HCT116 (cell line): ENCODE results near the gene CCL21.

ENCODE experiments used
- ATF3 ChIP-seq: IDR thresholded peaks from 2 replicates; pipeline ENCODE4 v1.6.1; 2012
- POLR2A ChIP-seq: IDR thresholded peaks from 2 replicates; pipeline ENCODE4 v1.7.0; 2011; ENCODE audit warnings: borderline replicate concordance; ENCODE audit not compliant: insufficient read depth, insufficient read length; ENCODE audit errors: extremely low read depth
- POLR2AphosphoS5 ChIP-seq: IDR thresholded peaks from 2 replicates; pipeline ENCODE4 v1.6.1; 2011; ENCODE audit warnings: mild to moderate bottlenecking, low read depth, low read length, moderate library complexity
- TCF7L2 ChIP-seq: IDR thresholded peaks from 2 replicates; pipeline ENCODE4 v1.7.0; 2011; ENCODE audit warnings: borderline replicate concordance, inconsistent platforms; ENCODE audit not compliant: insufficient read depth, insufficient read length; ENCODE audit errors: extremely low read depth
- YY1 ChIP-seq: IDR thresholded peaks from 2 replicates; pipeline ENCODE4 v1.6.1; 2011; ENCODE audit warnings: low read length, low read depth, moderate library complexity, mild to moderate bottlenecking; ENCODE audit not compliant: insufficient replicate concordance; ENCODE audit errors: extremely low read depth
- TF ChIP-seq, protein P1 (sequence below), 3 experiments: fragments of 200-600 bp in 1 of 3; sonication (generic) in 1 of 3; IDR thresholded peaks in 2 of 3; conservative IDR thresholded peaks in 1 of 3; 2 replicates each; pipeline ENCODE4 v1.5.1; 2012 to 2017; ENCODE audit warnings: low read depth in 2 of 3, low read length in 2 of 3, antibody characterized with exemption in 1 of 3, borderline replicate concordance in 1 of 3, control low read depth in 1 of 3, mild to moderate bottlenecking in 1 of 3, mixed read lengths in 1 of 3, mixed run types in 1 of 3, moderate library complexity in 1 of 3; ENCODE audit not compliant: insufficient read depth in 1 of 3

DNA sequence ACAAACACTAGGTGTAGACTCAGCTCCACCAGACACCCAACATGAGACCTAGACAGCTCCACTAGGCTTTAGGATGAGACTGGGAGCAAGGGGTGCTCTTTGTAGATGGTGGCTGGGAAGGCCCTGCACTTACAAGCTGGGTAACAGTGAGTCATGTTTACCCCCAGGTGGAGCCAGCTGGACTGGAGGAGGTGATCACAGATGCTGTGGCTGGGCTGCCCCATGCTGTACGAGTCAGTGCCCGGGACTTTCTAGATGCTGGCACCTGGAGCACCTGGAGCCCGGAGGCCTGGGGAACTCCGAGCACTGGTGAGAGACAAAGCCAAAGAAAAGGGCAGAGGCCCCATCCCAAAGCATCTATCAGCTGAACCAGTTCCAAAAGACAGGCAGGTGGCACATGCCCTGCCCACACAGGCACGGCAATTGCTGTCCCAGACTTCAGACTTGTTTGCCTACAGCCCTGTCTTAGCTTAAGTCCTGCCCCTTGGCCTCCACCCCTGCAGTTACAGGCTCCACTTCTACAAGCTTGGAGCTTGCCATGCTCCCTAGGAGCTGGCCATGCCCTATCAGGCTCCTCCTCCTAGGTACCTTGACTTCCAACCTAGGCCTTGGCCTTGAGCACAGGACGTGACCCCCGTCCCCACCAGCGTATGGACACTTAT, 50.2 kb downstream of the CCL21 start:
- TF ChIP-seq TCF7L2 (no peak), POLR2AphosphoS5 (no peak), POLR2A (no peak), YY1 (no peak), ATF3 (no peak)
- TF ChIP-seq, protein P1, sequence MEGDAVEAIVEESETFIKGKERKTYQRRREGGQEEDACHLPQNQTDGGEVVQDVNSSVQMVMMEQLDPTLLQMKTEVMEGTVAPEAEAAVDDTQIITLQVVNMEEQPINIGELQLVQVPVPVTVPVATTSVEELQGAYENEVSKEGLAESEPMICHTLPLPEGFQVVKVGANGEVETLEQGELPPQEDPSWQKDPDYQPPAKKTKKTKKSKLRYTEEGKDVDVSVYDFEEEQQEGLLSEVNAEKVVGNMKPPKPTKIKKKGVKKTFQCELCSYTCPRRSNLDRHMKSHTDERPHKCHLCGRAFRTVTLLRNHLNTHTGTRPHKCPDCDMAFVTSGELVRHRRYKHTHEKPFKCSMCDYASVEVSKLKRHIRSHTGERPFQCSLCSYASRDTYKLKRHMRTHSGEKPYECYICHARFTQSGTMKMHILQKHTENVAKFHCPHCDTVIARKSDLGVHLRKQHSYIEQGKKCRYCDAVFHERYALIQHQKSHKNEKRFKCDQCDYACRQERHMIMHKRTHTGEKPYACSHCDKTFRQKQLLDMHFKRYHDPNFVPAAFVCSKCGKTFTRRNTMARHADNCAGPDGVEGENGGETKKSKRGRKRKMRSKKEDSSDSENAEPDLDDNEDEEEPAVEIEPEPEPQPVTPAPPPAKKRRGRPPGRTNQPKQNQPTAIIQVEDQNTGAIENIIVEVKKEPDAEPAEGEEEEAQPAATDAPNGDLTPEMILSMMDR (IDR thresholded peaks at IDR 0.05 in 2 of 3, conservative IDR thresholded peaks at IDR 0.05 in 1 of 3; ENCODE audit: borderline replicate concordance in 1 of 3, insufficient read depth in 1 of 3, low read depth in 2 of 3, low read length in 2 of 3): no peak
